HG03060 (cell line): ENCODE measurements around the gene CCDC187.
"Not testable (repeated sequence)": the region's sequence is repeated elsewhere in the genome, so short reads cannot be mapped to it uniquely, and the experiment has no call there.

Source experiments
- ATAC-seq: cut with Tn5 transposase; IDR thresholded peaks from one replicate; pipeline ENCODE4 v1.9.1; 2021; ENCODE audit warnings: low read depth, moderate number of reproducible peaks; ENCODE audit not compliant: unreplicated experiment

CCDC187 gene

GRCh38 chr9:136303825-136304416 lies at the start of gene CCDC187:
Gene CCDC187 (minus strand): TSS chr9:136304094. CDS start chr9:136303830, 264 bp downstream.
- no peak for ATAC-seq

GRCh38 chr9:136353088-136353487 lies 49.2 kb upstream of the CCDC187 start:
- no peak for ATAC-seq

- ATAC-seq = no peak
Observed at GRCh38 chr9:136352682-136353081, 48.8 kb upstream of the CCDC187 start.

- ATAC-seq = not testable (repeated sequence)
Observed at GRCh38 chr9:136351868-136352267, 48.0 kb upstream of the CCDC187 start.

- no peak for ATAC-seq
Observed at GRCh38 chr9:136351252-136351800, 47.4 kb upstream of the CCDC187 start.

- ATAC-seq = no peak
Observed at GRCh38 chr9:136349546-136349945, 45.7 kb upstream of the CCDC187 start.

GRCh38 chr9:136348691-136349090 lies 44.8 kb upstream of the CCDC187 start:
- no peak for ATAC-seq

- ATAC-seq = no peak
Observed at GRCh38 chr9:136347472-136348256, 43.8 kb upstream of the CCDC187 start.

- ATAC-seq = no peak
Observed at GRCh38 chr9:136346927-136347465, 43.1 kb upstream of the CCDC187 start.

- no peak for ATAC-seq
Observed at GRCh38 chr9:136346157-136346481, 42.2 kb upstream of the CCDC187 start.

GRCh38 chr9:136345281-136346156 lies 41.6 kb upstream of the CCDC187 start:
- ATAC-seq = no peak

GRCh38 chr9:136344544-136345280 lies 40.8 kb upstream of the CCDC187 start:
- no peak for ATAC-seq

- ATAC-seq = no peak
Observed at GRCh38 chr9:136343884-136344269, 40.0 kb upstream of the CCDC187 start.

GRCh38 chr9:136343121-136343883 lies 39.4 kb upstream of the CCDC187 start:
- ATAC-seq = no peak

- ATAC-seq = no peak
Observed at GRCh38 chr9:136342181-136343120, 38.6 kb upstream of the CCDC187 start.

- no peak for ATAC-seq
Observed at GRCh38 chr9:136341769-136342168, 37.9 kb upstream of the CCDC187 start.

- ATAC-seq = no peak
Observed at GRCh38 chr9:136341042-136341655, 37.3 kb upstream of the CCDC187 start.
